SK-N-SH (cell line): ENCODE measurements around the gene EXOC4. TPM values are rescaled to one million over a fixed set of nuclear protein-coding genes. Genes with fewer than 3 reads are reported as not detected.

Experiments used
- CTCF ChIA-PET: fragments of 300-600, 350-600 bp; formaldehyde crosslinking; extraction: SDS; loops from one replicate; lab custom pipeline; 2021; lab: Yijun Ruan, JAX
- POLR2A ChIA-PET: fragments of 350-600 bp; sonication (Branson Sonifier 250); formaldehyde crosslinking; extraction: SDS; loops from one replicate; lab custom pipeline; 2020; ENCODE audit warnings: antibody characterized with exemption, inconsistent platforms; lab: Yijun Ruan, JAX
- DNase-seq: peaks from one replicate; pipeline ENCODE4 v3.0.0; 2012
- H2AFZ ChIP-seq: fragments of 200-600 bp; sonication (generic); 2 replicates; pipeline ENCODE4 v1.8.1; 2016; ENCODE audit warnings: antibody characterized with exemption, mild to moderate bottlenecking, low read depth
- H3F3A ChIP-seq: fragments of 200-600 bp; sonication (generic); replicated peaks from 2 replicates; pipeline ENCODE3; 2016; ENCODE audit warnings: antibody characterized with exemption, mild to moderate bottlenecking; ENCODE audit not compliant: insufficient read depth
- H3K27ac ChIP-seq, 2 experiments: fragments of 200-500 bp in 1 of 2; fragments of 200-600 bp in 1 of 2; sonication (Bioruptor generic) in 1 of 2; sonication (generic), shearing (Covaris generic) in 1 of 2; 2 replicates each; pipeline versions ENCODE4 v1.5.1 to v1.6.1; 2014 to 2016; ENCODE audit warnings: low read depth in 2 of 2, inconsistent platforms in 1 of 2, low read length in 1 of 2, mild to moderate bottlenecking in 1 of 2, mixed read lengths in 1 of 2
- H3K27me3 ChIP-seq: fragments of 200-600 bp; sonication (generic), shearing (Covaris generic); 2 replicates; pipeline ENCODE4 v1.6.1; 2016; ENCODE audit warnings: mixed run types; ENCODE audit not compliant: insufficient read depth
- H3K36me3 ChIP-seq, 2 experiments: fragments of 200-500 bp in 1 of 2; fragments of 200-600 bp in 1 of 2; sonication (Bioruptor generic) in 1 of 2; sonication (generic) in 1 of 2; replicated peaks in 1 of 2; 2 replicates each; pipeline versions ENCODE3 to v1.5.1; 2014 to 2016; ENCODE audit warnings: low read length in 1 of 2, mild to moderate bottlenecking in 1 of 2; ENCODE audit not compliant: insufficient read depth in 2 of 2, control insufficient read depth in 1 of 2
- H3K4me1 ChIP-seq, 2 experiments: fragments of 200-500 bp in 1 of 2; fragments of 200-600 bp in 1 of 2; sonication (Bioruptor generic) in 1 of 2; sonication (generic), shearing (Covaris generic) in 1 of 2; 2 replicates each; pipeline versions ENCODE4 v1.5.1 to v1.6.1; 2014 to 2016; ENCODE audit warnings: low read depth in 1 of 2, low read length in 1 of 2, mixed run types in 1 of 2; ENCODE audit not compliant: insufficient read depth in 2 of 2, control insufficient read depth in 1 of 2
- H3K4me2 ChIP-seq: fragments of 200-600 bp; sonication (generic), shearing (Covaris generic); 2 replicates; pipeline ENCODE4 v1.6.1; 2017; ENCODE audit warnings: mixed run types
- H3K4me3 ChIP-seq, 2 experiments: fragments of 200-500 bp in 1 of 2; fragments of 200-600 bp in 1 of 2; sonication (Bioruptor generic) in 1 of 2; sonication (generic), shearing (Covaris generic) in 1 of 2; 2 replicates each; pipeline versions ENCODE4 v1.5.1 to v1.8.1; 2014 to 2016; ENCODE audit warnings: low read depth in 2 of 2, inconsistent platforms in 1 of 2, low read length in 1 of 2, mild to moderate bottlenecking in 1 of 2, mixed read lengths in 1 of 2, moderate library complexity in 1 of 2
- H3K79me2 ChIP-seq: fragments of 200-600 bp; sonication (generic); 2 replicates; pipeline ENCODE4 v1.8.1; 2017; ENCODE audit warnings: mild to moderate bottlenecking; ENCODE audit not compliant: insufficient read depth
- H3K9ac ChIP-seq: fragments of 200-600 bp; sonication (generic); 2 replicates; pipeline ENCODE4 v1.6.1; 2017; ENCODE audit warnings: mixed run types
- H3K9me2 ChIP-seq: fragments of 200-600 bp; sonication (generic); 2 replicates; pipeline ENCODE4 v1.6.1; 2017; ENCODE audit warnings: mixed run types
- H3K9me3 ChIP-seq: fragments of 200-600 bp; sonication (generic); 2 replicates; pipeline ENCODE4 v1.6.1; 2017; ENCODE audit warnings: mixed run types, mild to moderate bottlenecking, moderate library complexity
- H4K20me1 ChIP-seq: fragments of 200-600 bp; sonication (generic); 2 replicates; pipeline ENCODE4 v1.6.1; 2017; ENCODE audit warnings: mild to moderate bottlenecking, mixed run types; ENCODE audit not compliant: insufficient read depth
- CHD2 ChIP-seq: fragments of 150-350 bp; IDR thresholded peaks from 2 replicates; pipeline ENCODE4 v1.6.1; 2018; ENCODE audit warnings: low read length; ENCODE audit not compliant: partially characterized antibody
- ELF1 ChIP-seq: IDR thresholded peaks from 2 replicates; pipeline ENCODE4 v1.4.0; 2012
- EZH2phosphoT487 ChIP-seq: fragments of 200-600 bp; sonication (generic); IDR thresholded peaks from 2 replicates; pipeline ENCODE4 v1.6.1; 2017; ENCODE audit warnings: low read depth, mixed run types, mild to moderate bottlenecking, antibody characterized with exemption, moderate library complexity, borderline replicate concordance
- FOXJ3 ChIP-seq: sonication (generic); formaldehyde crosslinking; IDR thresholded peaks from 2 replicates; pipeline ENCODE4 v1.5.1; 2020; ENCODE audit warnings: mild to moderate bottlenecking, missing genetic modification reagents
- FOXM1 ChIP-seq: IDR thresholded peaks from 2 replicates; pipeline ENCODE4 v1.4.0; 2012; ENCODE audit warnings: low read depth, mild to moderate bottlenecking
- GABPA ChIP-seq: IDR thresholded peaks from 2 replicates; pipeline ENCODE4 v1.4.0; 2012; ENCODE audit warnings: low read depth, mild to moderate bottlenecking
- GATA2 ChIP-seq: sonication (generic); formaldehyde crosslinking; IDR thresholded peaks from 2 replicates; pipeline ENCODE4 v1.5.0; 2020; ENCODE audit warnings: mild to moderate bottlenecking, missing genetic modification reagents
- JUND ChIP-seq: IDR thresholded peaks from 2 replicates; pipeline ENCODE4 v1.4.0; 2012
- MEF2A ChIP-seq: IDR thresholded peaks from 2 replicates; pipeline ENCODE4 v1.4.0; 2012; ENCODE audit warnings: low read depth, borderline replicate concordance
- MXI1 ChIP-seq: IDR thresholded peaks from 2 replicates; pipeline ENCODE4 v1.6.1; 2012; ENCODE audit warnings: mild to moderate bottlenecking, low read depth, low read length, improper control_type of control experiment
- NFIC ChIP-seq: IDR thresholded peaks from 2 replicates; pipeline ENCODE4 v1.4.0; 2012; ENCODE audit warnings: borderline replicate concordance
- RAD21 ChIP-seq: IDR thresholded peaks from 2 replicates; pipeline ENCODE4 v1.6.1; 2012; ENCODE audit warnings: mild to moderate bottlenecking, low read length
- RFX5 ChIP-seq: IDR thresholded peaks from 2 replicates; pipeline ENCODE4 v1.6.1; 2012; ENCODE audit warnings: mild to moderate bottlenecking, improper control_type of control experiment, low read length
- RXRA ChIP-seq: IDR thresholded peaks from 2 replicates; pipeline ENCODE4 v1.4.0; 2012; ENCODE audit warnings: low read depth, mild to moderate bottlenecking, borderline replicate concordance
- SMC3 ChIP-seq: IDR thresholded peaks from 2 replicates; pipeline ENCODE4 v1.6.1; 2012; ENCODE audit warnings: low read depth, low read length, improper control_type of control experiment
- WGBS: methylation state at CpG from one replicate; pipeline ENCODE4 v1.1.6; 2017; ENCODE audit warnings: low lambda C conversion rate; 5-methylcytosine and 5-hydroxymethylcytosine counted together
- polyA plus RNA-seq, 3 experiments: library from polyadenylated mRNA; depleted of rRNA; stranded (reverse); fragments of >200 nt; gene quantifications; 2 replicates each; pipeline ENCODE4 v1.2.3, GENCODE V29; 2012
- TF ChIP-seq, protein P1 (sequence below): IDR thresholded peaks from 2 replicates; pipeline ENCODE4 v1.4.0; 2012; ENCODE audit warnings: low read depth
- TF ChIP-seq, protein P2 (sequence below): fragments of 150-350 bp; IDR thresholded peaks from 2 replicates; pipeline ENCODE4 v1.6.1; 2017; ENCODE audit warnings: antibody characterized with exemption, low read length, low read depth, borderline replicate concordance
- TF ChIP-seq, protein P3 (sequence below): IDR thresholded peaks from 2 replicates; pipeline ENCODE4; 2012
- TF ChIP-seq, protein P4 (sequence below): IDR thresholded peaks from 2 replicates; pipeline ENCODE4 v1.4.0; 2012; ENCODE audit warnings: low read depth, borderline replicate concordance
- TF ChIP-seq, protein P5 (sequence below): IDR thresholded peaks from 2 replicates; pipeline ENCODE4 v1.4.0; 2012; ENCODE audit warnings: low read depth, borderline replicate concordance

Gene EXOC4
- polyA plus RNA-seq, 1 of the 3 experiments (the other 2 are of a cell fraction): 37.3 TPM

DNA sequence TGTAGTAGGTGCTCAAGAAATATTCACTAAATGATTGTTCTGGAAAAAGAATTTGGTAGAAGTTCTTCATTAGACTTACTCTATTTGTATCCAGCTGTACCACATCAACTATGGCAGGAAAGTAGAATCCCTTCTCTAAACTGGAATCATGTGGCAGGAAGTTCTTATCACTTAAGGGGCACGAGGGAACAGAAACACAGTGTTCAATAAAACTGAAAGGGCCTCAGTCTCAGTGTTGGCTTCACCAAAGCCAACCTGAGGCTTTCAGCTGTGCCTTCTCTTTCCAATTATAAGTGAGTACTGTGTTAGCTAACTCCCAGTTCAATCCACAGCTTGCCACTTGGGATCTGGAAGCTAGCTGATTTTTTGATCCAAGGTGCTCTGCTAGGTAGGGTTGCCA is 616.7 kb downstream of the EXOC4 start:
- Histone ChIP-seq H2AFZ (no peak overlapping the region), H3K9me2 (no peaks in the 10 kb centered on the region), H3K9ac (no peak overlapping the region), H3K9me3 (no peaks in the 10 kb centered on the region), H3K4me3 (no peak overlapping the region), H4K20me1 (peaks cover 4% of the 10 kb centered on the region; the same call in 1 of the 2 replicates), H3K27me3 (no peaks in the 10 kb centered on the region), H3K4me1 (peaks cover 0 to 33% of the 10 kb centered on the region in 2 experiments; a peak in 2 of 4 replicates), H3K27ac (peak overlapping the region in 1 of 2 experiments; percentile 76; a peak in 1 of 4 replicates), H3F3A (no peaks in the 10 kb centered on the region), H3K79me2 (no peaks in the 10 kb centered on the region), H3K36me3 (no peaks in the 10 kb centered on the region), H3K4me2 (no peak overlapping the region)
- TF ChIP-seq NFIC (no peak), GABPA (no peak), JUND (no peak), EZH2phosphoT487 (no peak), ELF1 (no peak), RAD21 (no peak), MXI1 (no peak), GATA2 (CRISPR knock-in tag) (no peak)
- TF ChIP-seq, protein P1, sequence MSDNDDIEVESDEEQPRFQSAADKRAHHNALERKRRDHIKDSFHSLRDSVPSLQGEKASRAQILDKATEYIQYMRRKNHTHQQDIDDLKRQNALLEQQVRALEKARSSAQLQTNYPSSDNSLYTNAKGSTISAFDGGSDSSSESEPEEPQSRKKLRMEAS: no peak
- TF ChIP-seq, protein P2, sequence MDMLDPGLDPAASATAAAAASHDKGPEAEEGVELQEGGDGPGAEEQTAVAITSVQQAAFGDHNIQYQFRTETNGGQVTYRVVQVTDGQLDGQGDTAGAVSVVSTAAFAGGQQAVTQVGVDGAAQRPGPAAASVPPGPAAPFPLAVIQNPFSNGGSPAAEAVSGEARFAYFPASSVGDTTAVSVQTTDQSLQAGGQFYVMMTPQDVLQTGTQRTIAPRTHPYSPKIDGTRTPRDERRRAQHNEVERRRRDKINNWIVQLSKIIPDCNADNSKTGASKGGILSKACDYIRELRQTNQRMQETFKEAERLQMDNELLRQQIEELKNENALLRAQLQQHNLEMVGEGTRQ: no peak
- TF ChIP-seq, protein P3, sequence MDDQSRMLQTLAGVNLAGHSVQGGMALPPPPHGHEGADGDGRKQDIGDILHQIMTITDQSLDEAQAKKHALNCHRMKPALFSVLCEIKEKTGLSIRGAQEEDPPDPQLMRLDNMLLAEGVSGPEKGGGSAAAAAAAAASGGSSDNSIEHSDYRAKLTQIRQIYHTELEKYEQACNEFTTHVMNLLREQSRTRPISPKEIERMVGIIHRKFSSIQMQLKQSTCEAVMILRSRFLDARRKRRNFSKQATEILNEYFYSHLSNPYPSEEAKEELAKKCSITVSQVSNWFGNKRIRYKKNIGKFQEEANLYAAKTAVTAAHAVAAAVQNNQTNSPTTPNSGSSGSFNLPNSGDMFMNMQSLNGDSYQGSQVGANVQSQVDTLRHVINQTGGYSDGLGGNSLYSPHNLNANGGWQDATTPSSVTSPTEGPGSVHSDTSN: no peak
- TF ChIP-seq, protein P4, sequence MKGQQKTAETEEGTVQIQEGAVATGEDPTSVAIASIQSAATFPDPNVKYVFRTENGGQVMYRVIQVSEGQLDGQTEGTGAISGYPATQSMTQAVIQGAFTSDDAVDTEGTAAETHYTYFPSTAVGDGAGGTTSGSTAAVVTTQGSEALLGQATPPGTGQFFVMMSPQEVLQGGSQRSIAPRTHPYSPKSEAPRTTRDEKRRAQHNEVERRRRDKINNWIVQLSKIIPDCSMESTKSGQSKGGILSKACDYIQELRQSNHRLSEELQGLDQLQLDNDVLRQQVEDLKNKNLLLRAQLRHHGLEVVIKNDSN: no peak
- ChIA-PET POLR2A (no interaction called here), CTCF (interaction anchor here (1.0 to 1.8 kb wide), 8 partner anchors 9 to 435 kb away, joined by 3 to 9 read pairs (median 3); no protein-coding TSS in a partner anchor)
- DNase-seq: no peak
- WGBS: 79% methylated on average over 1 of the region's 1 CpG

DNA sequence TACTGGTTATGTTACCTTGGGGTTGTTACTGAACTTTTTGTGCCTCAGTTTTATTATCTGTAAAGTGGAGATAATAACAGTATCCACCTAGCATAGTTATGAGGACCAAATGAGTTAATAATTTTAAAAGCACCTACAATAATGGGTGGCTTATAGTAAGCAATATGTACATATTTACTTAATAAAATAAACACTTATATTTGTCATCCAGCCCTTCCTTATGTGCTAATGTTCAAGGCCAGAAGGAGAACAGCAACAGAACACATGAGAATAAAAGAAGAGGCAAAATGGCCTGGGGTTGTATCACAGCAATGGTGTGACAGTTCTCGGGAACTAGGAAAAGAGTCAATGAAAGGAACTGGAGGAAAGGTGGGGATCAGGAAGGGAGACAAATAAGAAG is 618.9 kb downstream of the EXOC4 start:
- 89% methylated on average over 1 of the region's 1 CpG for WGBS
- TF ChIP-seq RFX5 (no peak), FOXJ3 (no peak), FOXM1 (no peak), CHD2 (no peak), MEF2A (no peak), JUND (no peak), GATA2 (CRISPR knock-in tag) (no peak), RXRA (no peak), SMC3 (no peak), ELF1 (no peak)
- TF ChIP-seq, protein P2: no peak
- TF ChIP-seq, protein P1: no peak
- TF ChIP-seq, protein P5, sequence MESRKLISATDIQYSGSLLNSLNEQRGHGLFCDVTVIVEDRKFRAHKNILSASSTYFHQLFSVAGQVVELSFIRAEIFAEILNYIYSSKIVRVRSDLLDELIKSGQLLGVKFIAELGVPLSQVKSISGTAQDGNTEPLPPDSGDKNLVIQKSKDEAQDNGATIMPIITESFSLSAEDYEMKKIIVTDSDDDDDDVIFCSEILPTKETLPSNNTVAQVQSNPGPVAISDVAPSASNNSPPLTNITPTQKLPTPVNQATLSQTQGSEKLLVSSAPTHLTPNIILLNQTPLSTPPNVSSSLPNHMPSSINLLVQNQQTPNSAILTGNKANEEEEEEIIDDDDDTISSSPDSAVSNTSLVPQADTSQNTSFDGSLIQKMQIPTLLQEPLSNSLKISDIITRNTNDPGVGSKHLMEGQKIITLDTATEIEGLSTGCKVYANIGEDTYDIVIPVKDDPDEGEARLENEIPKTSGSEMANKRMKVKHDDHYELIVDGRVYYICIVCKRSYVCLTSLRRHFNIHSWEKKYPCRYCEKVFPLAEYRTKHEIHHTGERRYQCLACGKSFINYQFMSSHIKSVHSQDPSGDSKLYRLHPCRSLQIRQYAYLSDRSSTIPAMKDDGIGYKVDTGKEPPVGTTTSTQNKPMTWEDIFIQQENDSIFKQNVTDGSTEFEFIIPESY: no peak

More for the DNA sequence above, 618.9 kb downstream of the EXOC4 start:
- DNase-seq: no peak
- Histone ChIP-seq H3K9me2 (no peaks in the 10 kb centered on the region), H3K27ac (peak overlapping the region in 1 of 2 experiments; percentile 84; a peak in 2 of 4 replicates), H3K27me3 (no peaks in the 10 kb centered on the region), H3K36me3 (no peaks in the 10 kb centered on the region), H3K4me1 (peaks cover 0 to 26% of the 10 kb centered on the region in 2 experiments; a peak in 2 of 4 replicates), H3K79me2 (no peaks in the 10 kb centered on the region), H3K9me3 (no peaks in the 10 kb centered on the region), H3K4me3 (no peak overlapping the region), H2AFZ (no peak overlapping the region), H3K4me2 (no peak overlapping the region), H4K20me1 (peaks cover 4% of the 10 kb centered on the region; the same call in 1 of the 2 replicates), H3F3A (no peaks in the 10 kb centered on the region), H3K9ac (no peak overlapping the region)
- ChIA-PET POLR2A (no interaction called here), CTCF (interaction anchor here (1.0 to 1.9 kb wide), 4 partner anchors 9 to 145 kb away, joined by 3 to 5 read pairs (median 3); no protein-coding TSS in a partner anchor)
